Left hindlimb (tissue), 1 donor: ENCODE results near the gene FOXRED2.

Experiments
- DNase-seq: peaks from one replicate; pipeline ENCODE4 v3.0.0-alpha.2; 2018

FOXRED2 gene

GRCh38 chr22:36447632-36448031, 59.2 kb downstream of the FOXRED2 start:
- DNase-seq: no peak

GRCh38 chr22:36445158-36445668, 61.6 kb downstream of the FOXRED2 start:
- no peak for DNase-seq

GRCh38 chr22:36443198-36443770, 63.6 kb downstream of the FOXRED2 start:
- DNase-seq: no peak

GRCh38 chr22:36442506-36443197, 64.2 kb downstream of the FOXRED2 start:
- DNase-seq: no peak

GRCh38 chr22:36440429-36441002, 66.3 kb downstream of the FOXRED2 start:
- no peak for DNase-seq

GRCh38 chr22:36439481-36440271, 67.2 kb downstream of the FOXRED2 start:
- no peak for DNase-seq
